HG03280 (cell line): Measurements from ENCODE around the gene CAND2.
"Not testable (repeated sequence)": the region's sequence is repeated elsewhere in the genome, so short reads cannot be mapped to it uniquely, and the experiment has no call there.

ENCODE experiments used
- ATAC-seq: cut with Tn5 transposase; IDR thresholded peaks from one replicate; pipeline ENCODE4 v1.9.1; 2021; ENCODE audit warnings: mild to moderate bottlenecking, moderate library complexity; ENCODE audit not compliant: unreplicated experiment

CAND2 gene

GRCh38 chr3:12829886-12830784, 33.7 kb downstream of the CAND2 start:
- ATAC-seq: no peak

DNA sequence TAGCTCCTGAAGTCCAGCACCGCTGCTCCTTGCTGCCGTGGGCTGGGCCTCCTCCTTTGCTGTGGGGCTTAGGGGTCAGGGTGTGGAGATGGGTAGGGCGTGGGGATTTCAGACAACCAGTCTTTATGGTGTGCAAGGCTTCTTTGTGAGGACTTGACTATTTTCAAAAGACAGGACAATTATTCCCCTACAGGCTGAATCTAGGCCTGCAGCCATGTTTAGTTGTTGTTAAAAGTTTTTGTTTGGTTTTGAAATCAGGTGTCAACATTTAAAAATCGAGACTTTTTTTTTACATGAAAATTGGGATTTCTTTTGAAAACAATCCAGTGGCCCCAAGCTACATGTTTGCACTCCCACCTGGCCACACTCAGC, 34.3 kb downstream of the CAND2 start:
- ATAC-seq: no peak

GRCh38 chr3:12831301-12831866, 34.9 kb downstream of the CAND2 start:
- ATAC-seq: no peak

- no peak for ATAC-seq
Measured at GRCh38 chr3:12832350-12833221, 36.1 kb downstream of the CAND2 start.

GRCh38 chr3:12833222-12834161, 37.0 kb downstream of the CAND2 start:
- no peak for ATAC-seq

DNA sequence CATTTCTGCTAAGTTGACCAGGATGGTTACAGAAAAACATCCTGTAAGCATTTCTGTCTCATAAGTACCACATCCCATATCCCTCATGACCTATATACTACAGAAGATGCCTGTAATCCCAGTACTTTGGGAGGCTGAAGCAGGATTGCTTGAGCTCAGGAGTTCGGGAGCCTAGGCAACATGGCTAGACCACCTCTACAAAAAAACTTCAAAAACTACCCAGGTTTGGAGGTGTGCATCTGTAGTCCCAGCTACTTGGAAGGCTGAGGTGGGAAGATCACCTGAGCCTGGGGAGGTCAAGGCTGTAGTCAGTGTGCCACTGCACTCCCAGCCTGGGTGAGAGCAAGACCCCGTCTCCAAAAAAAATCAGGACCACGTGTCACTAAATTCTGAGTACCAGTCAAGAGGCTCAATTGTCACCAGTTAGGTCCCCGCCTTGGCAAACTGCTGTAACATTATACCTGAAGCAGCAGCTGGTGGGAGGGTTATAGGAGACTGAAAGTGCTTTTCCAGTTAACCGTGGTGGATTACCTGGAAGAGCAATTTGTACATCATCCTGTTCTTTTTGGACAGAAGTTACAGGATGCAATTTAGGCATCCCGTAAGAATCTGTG, 38.7 kb downstream of the CAND2 start:
- ATAC-seq: no peak

- no peak for ATAC-seq
Measured at GRCh38 chr3:12837295-12837986, 41.0 kb downstream of the CAND2 start.

GRCh38 chr3:12838179-12838965, 41.9 kb downstream of the CAND2 start:
- no peak for ATAC-seq

GRCh38 chr3:12839156-12839946, 42.9 kb downstream of the CAND2 start:
- ATAC-seq: no peak

- not testable (repeated sequence) for ATAC-seq
Measured at GRCh38 chr3:12840148-12840547, 43.7 kb downstream of the CAND2 start.

GRCh38 chr3:12840591-12841148, 44.2 kb downstream of the CAND2 start:
- peak; percentile 11 for ATAC-seq

GRCh38 chr3:12841149-12841969, 44.9 kb downstream of the CAND2 start, which contains the start of gene RPL32:
Gene RPL32, minus strand, starts transcription at chr3:12841565. Its CDS starts 1,328 bp downstream, at chr3:12840237.
- peak; percentile 81 for ATAC-seq

GRCh38 chr3:12841970-12842328, 45.5 kb downstream of the CAND2 start:
- no peak for ATAC-seq

DNA sequence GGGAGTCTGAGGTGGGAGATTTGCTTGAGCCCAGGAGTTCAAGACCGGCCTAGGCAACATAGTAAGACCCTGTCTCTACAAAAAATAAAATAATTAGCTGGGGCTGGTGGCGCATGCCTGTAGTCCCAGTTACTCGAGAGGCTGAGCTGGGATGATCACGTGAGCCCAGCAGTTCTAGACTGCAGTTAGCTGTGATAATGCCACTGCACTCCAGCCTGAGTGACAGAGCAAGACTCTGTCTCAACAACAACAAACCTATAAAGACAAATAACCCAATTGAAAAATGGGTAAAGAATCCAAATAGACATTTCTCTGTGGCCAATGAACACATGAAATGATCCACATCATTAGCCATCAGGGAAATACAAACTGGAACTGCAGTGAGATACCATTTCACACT, 46.0 kb downstream of the CAND2 start:
- ATAC-seq: no peak

DNA sequence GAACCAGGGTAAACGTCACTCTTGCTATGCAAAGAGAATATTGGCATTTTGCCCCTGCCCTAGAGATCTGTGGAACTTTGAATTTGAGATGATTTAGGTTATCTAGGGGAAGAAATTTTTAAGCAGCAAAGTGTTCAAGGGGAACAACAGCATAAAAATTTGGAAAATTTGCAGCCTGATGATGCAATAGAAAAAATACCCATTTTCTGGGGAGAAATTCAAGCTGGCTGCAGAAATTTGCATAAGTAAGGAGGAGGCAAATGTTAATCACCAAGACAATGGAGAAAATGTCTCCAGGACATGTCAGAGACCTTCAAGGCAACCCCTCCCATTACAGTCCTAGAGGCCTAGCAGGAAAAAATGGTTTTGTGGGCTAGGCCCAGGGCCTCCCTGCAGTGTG, 49.3 kb downstream of the CAND2 start:
- ATAC-seq: no peak

DNA sequence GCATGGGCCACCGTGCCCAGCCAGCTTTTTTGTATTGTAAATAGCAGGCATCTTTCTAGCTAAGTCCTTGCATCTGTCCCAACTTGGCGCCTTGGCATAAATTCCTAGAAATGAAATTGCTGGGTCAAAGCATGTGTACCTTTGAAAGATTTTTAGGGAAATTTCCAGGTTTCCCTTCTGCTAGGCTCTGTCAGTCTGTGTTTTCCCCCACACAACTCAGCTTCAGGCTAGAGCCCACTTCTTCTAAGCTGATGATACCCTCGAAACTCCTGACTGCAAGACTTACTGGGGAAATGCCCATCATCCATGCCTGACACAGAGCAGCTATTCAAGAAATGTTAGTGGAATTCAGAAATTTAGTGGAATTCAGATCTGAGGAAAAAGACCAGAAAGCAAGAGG, 55.7 kb downstream of the CAND2 start:
- no peak for ATAC-seq

GRCh38 chr3:12853847-12854246, 57.4 kb downstream of the CAND2 start:
- ATAC-seq: not testable (repeated sequence)
